ENCODE data around the gene THAP2. TPM values are rescaled to one million over a fixed set of nuclear protein-coding genes. Genes with fewer than 3 reads are reported as not detected.
"Not testable (repeated sequence)": the region's sequence is repeated elsewhere in the genome, so short reads cannot be mapped to it uniquely, and the experiment has no call there.

The THAP2 gene
- total RNA-seq, 1 donor: 13.0 TPM

DNA sequence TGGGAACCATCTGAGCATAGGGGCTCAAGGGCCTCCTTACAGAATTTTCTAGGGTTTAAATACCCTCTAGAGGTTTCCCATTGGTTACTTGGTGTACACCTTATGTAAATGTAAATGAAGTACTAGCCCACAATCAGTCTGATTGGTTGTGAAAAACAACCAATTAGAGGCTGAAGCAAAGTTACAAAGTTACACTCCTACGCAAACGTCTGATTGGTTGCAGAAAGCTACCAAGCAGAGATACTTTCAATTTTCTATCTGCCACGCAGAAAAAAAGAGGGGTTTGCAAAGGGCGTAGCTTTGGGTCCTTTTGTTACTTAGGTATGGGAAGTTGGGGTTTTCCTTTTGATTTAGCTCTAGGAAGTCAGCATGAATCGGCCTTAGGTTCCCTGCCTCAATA is 20.0 kb downstream of the THAP2 start:
- Histone ChIP-seq H3K9me3 (ENCODE audit: low read depth, low read length) (no peaks in the 10 kb centered on the region), H3K4me3 (ENCODE audit: low read length) (no peak overlapping the region), H3K4me1 (ENCODE audit: insufficient read depth, low read length) (peaks cover 35% of the 10 kb centered on the region), H3K27me3 (ENCODE audit: insufficient read depth, low read length) (no peaks in the 10 kb centered on the region)

DNA sequence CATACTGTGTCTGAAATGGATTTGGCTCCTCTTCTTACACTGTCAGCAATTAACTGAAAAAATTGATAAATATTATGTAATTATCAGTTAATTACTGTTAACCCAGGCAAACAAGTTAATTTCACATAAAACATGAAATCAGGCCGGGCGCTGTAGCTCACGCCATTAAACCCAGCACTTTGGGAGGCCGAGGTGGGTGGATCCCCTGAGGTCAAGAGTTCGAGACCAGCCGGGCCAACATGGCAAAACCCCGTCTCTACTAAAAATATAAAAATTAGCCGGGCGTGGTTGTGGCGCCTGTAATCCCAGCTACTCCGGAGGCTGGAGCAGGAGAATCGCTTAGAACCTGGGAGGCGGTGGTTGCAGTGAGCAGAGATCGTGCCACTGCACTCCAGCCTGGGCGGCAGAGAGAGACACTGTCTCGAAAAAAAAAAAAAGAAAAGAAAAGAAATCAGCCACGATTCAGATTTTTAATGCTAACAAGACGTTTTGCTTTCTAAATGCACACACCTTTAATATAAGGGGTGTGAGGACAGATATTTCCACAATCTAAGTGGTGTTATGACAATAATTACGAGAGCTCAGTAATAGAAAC is 21.3 kb downstream of the THAP2 start:
- Histone ChIP-seq H3K4me3 (ENCODE audit: low read length) (peak overlapping the region; percentile 74), H3K27me3 (ENCODE audit: insufficient read depth, low read length) (no peaks in the 10 kb centered on the region), H3K9me3 (ENCODE audit: low read depth, low read length) (no peaks in the 10 kb centered on the region), H3K4me1 (ENCODE audit: insufficient read depth, low read length) (peaks cover 38% of the 10 kb centered on the region)

DNA sequence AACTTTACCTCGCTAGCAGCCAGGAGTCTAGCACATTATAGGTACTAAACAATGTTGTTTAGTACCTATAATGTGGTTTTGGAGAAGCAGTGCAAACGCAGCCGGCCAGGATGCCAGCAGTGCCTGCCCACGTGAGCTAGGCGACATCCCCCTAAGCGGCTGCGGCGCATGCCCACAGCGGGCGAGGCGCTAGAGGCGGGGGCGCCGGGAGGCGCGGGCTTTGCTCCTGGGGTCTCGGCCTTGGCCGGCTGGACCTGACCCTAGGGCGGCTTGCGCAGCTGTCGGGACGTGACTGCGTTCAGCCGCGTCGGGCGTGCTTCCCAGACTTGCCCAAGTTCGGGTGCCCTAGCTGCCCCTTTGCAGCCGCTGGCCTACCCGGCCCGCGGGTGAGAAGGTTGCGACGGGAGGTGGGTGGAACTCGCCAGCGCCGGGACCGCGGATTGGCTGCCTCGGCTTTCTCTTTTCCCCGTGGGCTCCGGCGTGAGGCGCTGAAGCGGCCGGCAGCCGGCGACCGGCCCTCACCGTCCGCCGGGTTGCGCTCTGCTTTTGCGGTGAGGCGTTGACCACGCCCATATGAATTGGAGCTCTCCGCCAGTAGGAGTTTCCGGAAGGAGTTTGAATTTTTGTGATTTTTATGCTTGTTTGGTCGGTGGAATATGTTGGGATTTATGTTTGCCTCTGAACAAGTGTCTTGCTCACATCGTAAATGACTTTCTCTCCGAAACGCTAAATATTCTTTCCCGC is 22.0 kb downstream of the THAP2 start, which contains the start of gene TMEM19:
TMEM19 (plus strand) TSS at position 169 of the 744 bp plus-strand sequence. CDS start 599 bp downstream, outside the sequence.
- Histone ChIP-seq H3K4me1 (ENCODE audit: insufficient read depth, low read length) (peaks cover 38% of the 10 kb centered on the region), H3K9me3 (ENCODE audit: low read depth, low read length) (no peaks in the 10 kb centered on the region), H3K27me3 (ENCODE audit: insufficient read depth, low read length) (no peaks in the 10 kb centered on the region), H3K4me3 (ENCODE audit: low read length) (peak within 1 kb of the TSS; percentile 74)

DNA sequence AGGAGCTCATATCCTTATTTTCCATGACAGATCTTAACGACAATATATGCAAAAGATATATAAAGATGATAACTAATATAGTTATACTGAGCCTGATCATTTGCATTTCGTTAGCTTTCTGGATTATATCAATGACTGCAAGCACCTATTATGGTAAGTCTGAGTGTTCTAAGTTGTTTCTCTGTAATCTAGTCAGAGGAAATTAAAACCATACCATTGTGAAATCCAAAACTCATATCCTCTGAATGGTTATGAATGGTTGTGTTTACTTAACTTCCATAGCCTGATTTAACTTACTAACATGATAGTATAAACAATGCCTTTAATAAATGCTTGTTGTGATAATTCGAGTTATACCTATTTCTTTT is 22.5 kb downstream of the THAP2 start:
- Histone ChIP-seq H3K27me3 (ENCODE audit: insufficient read depth, low read length) (no peaks in the 10 kb centered on the region), H3K4me3 (ENCODE audit: low read length) (peak overlapping the region; percentile 74), H3K9me3 (ENCODE audit: low read depth, low read length) (no peaks in the 10 kb centered on the region), H3K4me1 (ENCODE audit: insufficient read depth, low read length) (peaks cover 38% of the 10 kb centered on the region)

DNA sequence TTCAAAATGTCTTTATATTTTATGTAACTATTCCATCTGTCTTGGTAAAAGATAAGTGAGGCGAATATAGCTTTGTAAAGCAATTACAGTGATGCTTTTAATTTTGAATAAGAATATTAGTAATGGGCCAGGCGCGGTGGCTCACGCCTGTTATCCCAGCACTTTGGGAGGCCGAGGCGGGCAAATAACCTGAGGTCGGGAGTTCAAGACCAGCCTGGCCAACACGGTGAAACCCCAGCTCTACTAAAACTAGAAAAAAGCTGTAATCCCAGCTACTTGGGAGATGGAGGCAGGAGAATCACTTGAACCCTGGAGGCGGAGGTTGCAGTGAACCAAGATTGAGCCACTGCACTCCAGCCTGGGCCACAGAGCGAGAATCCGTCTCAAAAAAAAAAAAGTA is 23.1 kb downstream of the THAP2 start:
- peak overlapping the region; percentile 74 for H3K4me3 ChIP-seq (ENCODE audit: low read length)
- H3K4me1 ChIP-seq (ENCODE audit: insufficient read depth, low read length): peaks cover 38% of the 10 kb centered on the region
- H3K9me3 ChIP-seq (ENCODE audit: low read depth, low read length); H3K27me3 ChIP-seq (ENCODE audit: insufficient read depth, low read length): not testable (repeated sequence)

DNA sequence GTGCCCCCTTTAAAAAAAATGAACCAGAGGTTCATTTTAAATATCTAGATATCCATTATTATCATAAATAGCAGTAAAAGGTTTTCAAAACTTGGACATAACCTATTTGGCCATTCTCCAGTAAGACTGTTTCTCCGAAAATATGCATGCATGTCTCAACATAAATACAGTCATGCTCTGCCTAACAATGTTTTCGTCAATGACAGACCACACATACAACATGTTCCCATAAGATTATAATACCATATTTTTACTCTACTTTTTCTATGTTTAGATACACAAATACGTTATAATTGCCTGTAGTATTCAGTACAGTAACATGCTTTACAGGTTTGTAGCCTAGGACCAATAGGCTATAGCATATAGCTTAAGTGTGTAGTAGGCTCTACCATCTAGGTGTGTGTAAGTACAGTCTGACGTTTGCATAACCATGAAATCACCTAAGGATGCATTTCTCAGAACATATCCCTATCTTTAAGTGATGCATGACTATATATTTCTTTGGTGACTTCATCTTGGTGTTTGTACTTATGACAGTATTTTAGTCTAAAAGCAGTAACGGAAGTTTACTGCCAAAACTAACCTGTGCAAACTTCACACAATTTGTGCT is 25.0 kb downstream of the THAP2 start:
- no peak overlapping the region for H3K4me3 ChIP-seq (ENCODE audit: low read length)
- H3K4me1 ChIP-seq (ENCODE audit: insufficient read depth, low read length): peaks cover 36% of the 10 kb centered on the region
- H3K27me3 ChIP-seq (ENCODE audit: insufficient read depth, low read length): no peaks in the 10 kb centered on the region
- no peaks in the 10 kb centered on the region for H3K9me3 ChIP-seq (ENCODE audit: low read depth, low read length)

DNA sequence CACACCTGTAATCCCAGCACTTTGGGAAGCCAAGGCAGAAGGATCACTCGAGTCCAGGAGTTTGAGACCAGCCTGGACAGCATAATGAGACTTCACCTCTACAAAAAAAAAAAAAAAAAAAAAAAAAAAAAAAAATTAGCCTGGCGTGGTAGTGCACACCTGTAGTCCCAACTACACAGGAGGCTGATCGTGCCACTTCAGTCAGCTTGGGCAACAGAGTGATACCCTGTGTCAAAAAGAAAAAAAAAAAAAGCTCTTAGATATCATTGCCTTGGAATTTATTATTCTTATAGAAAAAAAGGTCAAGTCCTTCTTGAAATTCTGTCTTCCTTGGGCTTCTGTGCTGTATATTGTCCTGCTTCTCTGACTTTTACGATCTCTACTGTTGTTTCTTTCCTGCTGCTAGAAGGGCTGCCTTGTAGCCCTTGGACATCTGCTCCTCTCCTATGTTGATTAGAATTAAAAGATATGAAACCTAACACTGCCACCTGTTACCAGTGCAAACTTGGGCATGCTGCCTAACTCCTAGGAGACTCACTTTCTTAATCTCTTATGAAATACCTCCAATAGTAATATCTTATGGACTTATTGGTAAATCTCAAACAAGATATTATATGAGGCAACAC is 27.5 kb downstream of the THAP2 start:
- Histone ChIP-seq H3K4me1 (ENCODE audit: insufficient read depth, low read length) (peaks cover 24% of the 10 kb centered on the region), H3K9me3 (ENCODE audit: low read depth, low read length) (no peaks in the 10 kb centered on the region), H3K27me3 (ENCODE audit: insufficient read depth, low read length) (no peaks in the 10 kb centered on the region), H3K4me3 (ENCODE audit: low read length) (no peak overlapping the region)

DNA sequence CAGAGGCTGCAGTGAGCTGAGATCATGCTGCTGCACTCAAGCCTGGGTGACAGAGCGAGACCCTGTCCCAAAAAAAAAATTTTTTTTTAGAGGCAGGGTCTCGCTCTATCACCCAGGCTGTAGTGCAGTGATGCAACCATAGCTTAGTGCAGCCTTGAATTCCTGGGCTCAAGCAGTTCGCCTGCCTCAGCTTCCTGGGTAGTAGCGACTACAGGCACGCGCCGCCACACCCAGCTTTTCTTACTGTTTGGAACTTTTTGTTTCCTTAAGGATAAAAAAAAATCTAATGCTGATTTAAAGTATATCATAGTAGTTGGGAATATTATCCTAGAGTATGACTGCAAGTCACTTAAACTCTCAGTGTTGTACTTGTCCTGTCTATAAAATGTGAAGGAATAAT is 29.0 kb downstream of the THAP2 start:
- Histone ChIP-seq H3K9me3 (ENCODE audit: low read depth, low read length) (no peaks in the 10 kb centered on the region), H3K27me3 (ENCODE audit: insufficient read depth, low read length) (no peaks in the 10 kb centered on the region), H3K4me1 (ENCODE audit: insufficient read depth, low read length) (peaks cover 10% of the 10 kb centered on the region), H3K4me3 (ENCODE audit: low read length) (no peak overlapping the region)

DNA sequence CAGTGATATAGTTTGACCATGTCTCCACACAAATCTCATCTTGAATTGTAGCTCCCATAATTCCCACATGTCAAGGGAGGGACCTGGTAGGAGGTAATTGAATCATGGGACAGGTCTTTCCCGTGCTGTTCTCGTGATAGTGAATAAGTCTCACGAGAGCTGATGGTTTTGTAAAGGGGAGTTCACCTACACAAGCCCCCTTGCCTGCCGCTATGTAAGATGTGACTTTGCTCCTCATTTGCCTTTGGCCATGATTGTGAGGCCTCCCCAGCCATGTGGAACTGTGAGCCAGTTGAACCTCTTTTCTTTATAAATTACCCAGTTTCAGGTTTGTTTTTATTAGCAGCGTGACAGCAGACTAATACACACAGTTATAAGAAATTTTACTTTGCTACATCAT is 29.6 kb downstream of the THAP2 start:
- not testable (repeated sequence) for H3K9me3 ChIP-seq (ENCODE audit: low read depth, low read length); H3K4me1 ChIP-seq (ENCODE audit: insufficient read depth, low read length); H3K4me3 ChIP-seq (ENCODE audit: low read length); H3K27me3 ChIP-seq (ENCODE audit: insufficient read depth, low read length)

DNA sequence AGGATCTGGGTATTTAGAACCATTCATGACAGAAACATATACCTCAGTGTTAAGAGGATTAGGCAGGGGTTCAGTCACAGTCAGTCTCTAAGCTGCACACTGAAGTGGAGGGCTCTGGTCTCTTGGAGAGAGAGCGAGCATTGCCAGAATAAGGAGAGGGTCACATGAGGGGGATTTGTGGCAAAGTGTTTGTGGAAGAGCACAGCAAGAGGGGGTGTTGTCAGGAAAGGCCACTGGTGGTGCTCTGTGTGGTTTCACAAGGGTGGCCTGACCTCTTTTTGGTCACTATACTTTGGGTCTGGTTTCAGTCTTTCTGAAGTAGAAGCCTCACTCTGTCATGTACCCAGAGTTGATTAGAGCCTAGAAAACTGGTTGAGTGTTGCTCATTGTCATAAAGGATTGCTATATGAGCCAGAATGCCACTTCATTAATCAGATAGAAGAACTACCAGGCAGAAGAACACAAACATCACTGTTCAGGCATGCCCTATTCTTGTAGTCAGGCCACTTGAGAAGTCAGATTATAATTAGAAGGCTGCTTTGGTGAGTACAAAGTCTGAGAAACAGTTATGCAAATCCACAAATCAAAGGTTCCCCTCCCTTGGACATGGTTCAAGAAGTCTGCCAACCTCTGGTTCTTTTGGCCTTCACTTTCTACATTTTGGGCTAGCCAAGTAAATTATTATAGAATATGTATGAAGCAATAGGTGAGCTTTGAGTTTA is 30.2 kb downstream of the THAP2 start:
- peaks cover 6% of the 10 kb centered on the region for H3K4me1 ChIP-seq (ENCODE audit: insufficient read depth, low read length)
- H3K27me3 ChIP-seq (ENCODE audit: insufficient read depth, low read length): no peaks in the 10 kb centered on the region
- H3K4me3 ChIP-seq (ENCODE audit: low read length): no peak overlapping the region
- no peaks in the 10 kb centered on the region for H3K9me3 ChIP-seq (ENCODE audit: low read depth, low read length)

DNA sequence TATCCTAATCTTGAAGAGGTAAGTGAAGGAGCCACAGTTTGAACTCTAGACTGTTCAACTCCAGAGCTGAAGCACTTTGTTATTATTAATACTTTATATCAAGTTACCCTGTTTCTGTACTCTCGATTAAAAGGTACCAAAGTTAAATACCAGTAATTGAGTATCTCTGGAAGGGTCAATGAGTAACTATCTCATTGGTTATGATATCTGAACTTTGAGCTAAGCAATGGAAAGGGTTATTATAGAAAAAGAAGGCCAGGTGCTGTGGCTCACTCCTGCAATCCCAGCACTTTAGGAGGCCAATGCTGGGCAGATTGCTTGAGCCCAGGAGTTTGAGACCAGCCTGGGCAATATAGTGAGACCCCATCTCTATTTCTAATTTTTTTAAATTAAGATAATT is 31.7 kb downstream of the THAP2 start:
- no peaks in the 10 kb centered on the region for H3K27me3 ChIP-seq (ENCODE audit: insufficient read depth, low read length)
- peaks cover 3% of the 10 kb centered on the region for H3K4me1 ChIP-seq (ENCODE audit: insufficient read depth, low read length)
- no peak overlapping the region for H3K4me3 ChIP-seq (ENCODE audit: low read length)
- H3K9me3 ChIP-seq (ENCODE audit: low read depth, low read length): no peaks in the 10 kb centered on the region

DNA sequence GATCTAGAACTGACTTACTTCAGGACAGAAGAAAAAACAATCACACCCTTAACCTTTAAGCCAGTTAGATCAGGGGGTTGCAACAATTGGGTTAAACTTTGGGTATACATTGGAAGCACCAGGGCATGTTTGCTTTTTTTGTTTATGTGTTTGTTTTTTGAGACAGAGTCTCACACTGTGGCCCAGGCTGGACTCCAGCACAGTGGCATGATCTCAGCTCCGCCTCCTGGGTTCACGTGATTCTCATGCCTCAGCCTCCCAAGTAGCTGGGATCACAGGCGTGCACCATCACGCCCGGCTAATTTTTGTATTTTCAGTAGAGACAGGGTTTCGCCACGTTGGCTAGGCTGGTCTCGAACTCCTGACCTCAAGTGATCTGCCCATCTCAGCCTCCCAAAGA is 38.1 kb downstream of the THAP2 start:
- H3K4me3 ChIP-seq (ENCODE audit: low read length); H3K27me3 ChIP-seq (ENCODE audit: insufficient read depth, low read length); H3K4me1 ChIP-seq (ENCODE audit: insufficient read depth, low read length); H3K9me3 ChIP-seq (ENCODE audit: low read depth, low read length): not testable (repeated sequence)

DNA sequence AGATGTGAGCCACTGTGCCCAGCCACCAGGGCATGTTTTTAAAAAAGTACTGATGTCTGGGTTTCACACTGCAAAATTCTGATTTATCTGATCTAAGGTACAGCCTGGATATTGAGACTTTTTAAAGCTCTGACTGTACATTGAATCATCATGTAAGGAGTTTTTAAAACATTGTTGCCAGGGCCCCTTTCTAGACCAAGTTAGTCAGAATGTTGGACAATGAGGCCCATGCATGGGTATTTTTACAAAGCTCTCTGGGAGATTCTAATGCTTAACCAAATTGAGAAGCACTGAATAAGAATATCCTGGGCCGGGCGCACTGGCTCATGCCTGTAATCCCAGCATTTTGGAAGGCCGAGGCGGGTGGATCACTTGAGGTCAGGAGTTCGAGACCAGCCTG is 38.5 kb downstream of the THAP2 start:
- Histone ChIP-seq H3K27me3 (ENCODE audit: insufficient read depth, low read length) (no peaks in the 10 kb centered on the region), H3K4me3 (ENCODE audit: low read length) (no peak overlapping the region), H3K4me1 (ENCODE audit: insufficient read depth, low read length) (peaks cover under 1% of the 10 kb centered on the region), H3K9me3 (ENCODE audit: low read depth, low read length) (no peaks in the 10 kb centered on the region)

DNA sequence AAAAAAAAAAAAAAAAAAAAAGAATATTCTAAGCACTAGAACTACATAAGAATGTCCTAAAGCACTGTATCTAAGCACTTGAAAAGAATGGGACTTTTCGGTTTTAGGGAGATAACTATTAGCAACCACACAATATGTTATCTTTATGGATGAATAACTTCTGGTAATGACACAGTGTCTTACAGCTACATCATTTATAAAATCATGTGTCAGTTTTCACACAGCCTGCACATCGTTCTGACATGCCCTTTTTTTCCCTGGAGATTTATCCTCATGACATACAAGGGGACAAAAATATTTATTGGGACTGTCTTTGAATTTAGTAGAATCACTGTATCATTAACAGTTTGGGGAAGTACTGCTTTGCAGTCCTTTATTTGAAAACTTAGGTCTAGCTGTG is 39.1 kb downstream of the THAP2 start:
- Histone ChIP-seq H3K9me3 (ENCODE audit: low read depth, low read length) (no peaks in the 10 kb centered on the region), H3K4me1 (ENCODE audit: insufficient read depth, low read length) (peaks cover 4% of the 10 kb centered on the region), H3K4me3 (ENCODE audit: low read length) (no peak overlapping the region), H3K27me3 (ENCODE audit: insufficient read depth, low read length) (no peaks in the 10 kb centered on the region)

DNA sequence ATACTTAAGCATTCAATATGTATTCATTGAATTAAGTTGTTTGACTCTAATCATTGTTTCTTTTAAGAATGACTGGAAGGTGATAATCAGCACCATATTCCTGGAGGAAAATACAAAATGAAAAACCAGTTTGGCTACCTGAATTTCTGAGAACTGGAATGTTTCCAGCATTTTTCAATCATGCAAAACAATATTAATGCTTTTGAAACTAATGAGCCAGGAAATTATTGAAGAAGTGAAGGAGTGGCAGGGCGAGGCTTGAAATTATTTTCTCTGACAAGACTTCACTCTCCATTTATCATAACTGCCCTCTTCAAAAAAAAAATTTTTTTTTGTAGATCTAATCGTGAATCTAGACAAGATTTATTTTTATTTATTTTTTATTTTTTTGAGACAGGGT is 40.8 kb downstream of the THAP2 start:
- Histone ChIP-seq H3K4me1 (ENCODE audit: insufficient read depth, low read length) (peaks cover 4% of the 10 kb centered on the region), H3K9me3 (ENCODE audit: low read depth, low read length) (no peaks in the 10 kb centered on the region), H3K27me3 (ENCODE audit: insufficient read depth, low read length) (no peaks in the 10 kb centered on the region), H3K4me3 (ENCODE audit: low read length) (no peak overlapping the region)
